Upper lobe of left lung (tissue), 6 donors: Measurements from ENCODE around the gene PLEKHM2. TPM values are rescaled to one million over a fixed set of nuclear protein-coding genes. Genes with fewer than 3 reads are reported as not detected.

Experiments
- ATAC-seq, 2 donors: fragments of 200-7000 bp; cut with Tn5 transposase; one replicate each; pipeline ENCODE4 v1.9.1; 2022; ENCODE audit warnings: mild to moderate bottlenecking in 2 of 2, moderate library complexity in 2 of 2; ENCODE audit not compliant: low FRiP score in 2 of 2
- DNase-seq, 2 donors: peaks; one replicate each; pipeline ENCODE4 v3.0.0-alpha.2; 2019 to 2020
- H3K27ac ChIP-seq, 4 donors: fragments of 200-600 bp; sonication (generic); one replicate each; pipeline ENCODE4 v1.5.1; 2016 to 2019
- H3K27me3 ChIP-seq, 4 donors: fragments of 200-600 bp; sonication (generic); one replicate each; pipeline ENCODE4 v1.5.1; 2017 to 2019
- H3K36me3 ChIP-seq, 4 donors: fragments of 200-600 bp; sonication (generic); one replicate each; pipeline ENCODE4 v1.5.1; 2016 to 2019
- H3K4me1 ChIP-seq, 4 donors: fragments of 200-600 bp; sonication (generic); one replicate each; pipeline ENCODE4 v1.5.1; 2018 to 2019
- H3K4me3 ChIP-seq, 4 donors: fragments of 200-600 bp; sonication (generic); one replicate each; pipeline ENCODE4 v1.5.1; 2017 to 2019; ENCODE audit warnings: mild to moderate bottlenecking in 2 of 4, moderate library complexity in 1 of 4
- H3K9me3 ChIP-seq, 4 donors: fragments of 200-600 bp; sonication (generic); one replicate each; pipeline ENCODE4 v1.5.1; 2018 to 2019
- CTCF ChIP-seq, 6 experiments: fragments of 450-650 bp in 4 of 6; fragments of 200-600 bp in 2 of 6; sonication (generic) in 2 of 6; IDR thresholded peaks; one replicate each; pipeline ENCODE4 v1.5.1; 2016 to 2019; ENCODE audit warnings: antibody characterized with exemption in 6 of 6
- EP300 ChIP-seq, 4 donors: sonication (generic); formaldehyde crosslinking; IDR thresholded peaks; one replicate each; pipeline ENCODE4 v1.5.1; 2017; ENCODE audit warnings: antibody characterized with exemption in 4 of 4, control low read depth in 2 of 4
- POLR2A ChIP-seq, 4 donors: fragments of 450-650 bp; IDR thresholded peaks; one replicate each; pipeline ENCODE4 v1.5.1; 2016 to 2017; ENCODE audit warnings: antibody characterized with exemption in 4 of 4, mild to moderate bottlenecking in 2 of 4
- POLR2AphosphoS5 ChIP-seq, 2 donors: sonication (generic); formaldehyde crosslinking; IDR thresholded peaks; one replicate each; pipeline ENCODE4 v1.5.1; 2017; ENCODE audit warnings: antibody characterized with exemption in 2 of 2
- WGBS, 2 donors: methylation state at CpG; one replicate each; pipeline ENCODE4 v1.1.5; 2017 to 2018; 5-methylcytosine and 5-hydroxymethylcytosine counted together
- total RNA-seq, 6 donors: library from RNA; depleted of rRNA in 4 of 6; stranded (reverse); fragments of >200 nt in 4 of 6; gene quantifications; one replicate each; pipeline versions ENCODE4 v1.1.0 to v1.2.1, GENCODE V29; 2016 to 2021
- donor health status: DM: no; HTN: no; CAD: no; lungs with moderate emphysema.
- donor health status: DM: no; HTN: yes; CAD: no; lungs with severe emphysema.

PLEKHM2 gene
- total RNA-seq, 6 donors from 2014 or later, result 50.3 to 120 (median 83.3) TPM

DNA sequence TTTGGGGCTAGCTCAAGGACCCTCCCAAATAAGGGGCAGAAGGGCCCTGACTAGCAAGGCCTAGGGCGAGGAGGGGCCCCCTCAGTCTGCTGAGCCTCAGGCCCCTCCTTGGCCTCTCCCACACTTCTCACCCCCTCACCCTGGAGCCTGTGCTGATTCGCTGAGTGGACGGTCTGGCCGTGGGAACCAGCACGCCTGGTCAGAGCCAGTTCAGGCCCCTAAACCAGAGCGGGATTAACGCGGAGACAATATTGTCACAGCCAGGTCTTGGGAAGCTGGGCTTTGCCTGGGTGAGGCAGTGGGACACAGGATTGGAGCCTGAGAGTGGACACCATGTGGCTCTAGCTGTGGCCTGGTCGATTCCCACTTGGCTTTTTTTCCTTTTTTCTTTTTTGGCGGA, 69.7 kb downstream of the PLEKHM2 start:
- Histone ChIP-seq H3K27me3 (peaks cover 0 to 14% (median 7%) of the 10 kb centered on the region in 4 donors), H3K4me1 (peaks cover 21 to 48% (median 44%) of the 10 kb centered on the region in 4 donors), H3K36me3 (no peaks in the 10 kb centered on the region), H3K9me3 (no peaks in the 10 kb centered on the region), H3K27ac (no peak overlapping the region), H3K4me3 (no peak overlapping the region)
- no peak for ATAC-seq
- WGBS, 2 donors, result 79 to 95% methylated on average over 3 to 10 of the region's 10 CpGs
- DNase-seq, result no peak
- no peak for TF ChIP-seq POLR2AphosphoS5 (IDR thresholded peaks at IDR 0.05)
- no peak for TF ChIP-seq EP300 (IDR thresholded peaks at IDR 0.05)
- TF ChIP-seq POLR2A (IDR thresholded peaks at IDR 0.05), result no peak
- no peak for TF ChIP-seq CTCF (IDR thresholded peaks at IDR 0.05)

GRCh38 chr1:15755021-15755645, 71.0 kb downstream of the PLEKHM2 start:
- Histone ChIP-seq H3K27ac (no peak overlapping the region), H3K36me3 (no peaks in the 10 kb centered on the region), H3K4me3 (no peak overlapping the region), H3K9me3 (no peaks in the 10 kb centered on the region), H3K4me1 (peaks cover 16 to 42% (median 39%) of the 10 kb centered on the region in 4 donors), H3K27me3 (peaks cover 0 to 22% (median 15%) of the 10 kb centered on the region in 4 donors)
- WGBS, 2 donors, result 84 to 94% methylated on average over 2 of the region's 2 CpGs
- DNase-seq (no peak), ATAC-seq (no peak)
- TF ChIP-seq EP300 (IDR thresholded peaks at IDR 0.05), result no peak
- TF ChIP-seq POLR2A (IDR thresholded peaks at IDR 0.05), result no peak
- no peak for TF ChIP-seq CTCF (IDR thresholded peaks at IDR 0.05)
- no peak for TF ChIP-seq POLR2AphosphoS5 (IDR thresholded peaks at IDR 0.05)

DNA sequence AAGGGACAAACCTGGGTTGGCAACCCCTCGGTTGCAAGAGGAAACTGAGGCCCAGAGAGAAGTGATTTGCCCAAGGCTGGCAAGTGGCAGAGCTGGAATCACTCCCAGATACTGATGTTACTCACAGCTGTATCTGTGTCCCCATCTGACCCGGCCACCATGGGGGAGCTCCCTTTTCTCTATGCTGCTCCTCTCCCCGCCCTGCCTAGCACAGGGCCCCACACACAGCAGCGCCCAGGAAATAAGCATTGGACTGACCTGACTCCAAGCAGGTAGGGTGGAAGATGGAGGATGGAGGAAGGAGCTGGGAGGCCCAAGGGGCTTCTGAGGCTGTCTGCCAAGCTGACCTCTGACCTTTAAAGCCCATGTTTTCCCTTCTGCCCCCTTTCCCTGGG, 71.5 kb downstream of the PLEKHM2 start:
- DNase-seq (no peak), ATAC-seq (no peak)
- Histone ChIP-seq H3K4me1 (peaks cover 16 to 38% (median 37%) of the 10 kb centered on the region in 4 donors), H3K9me3 (no peaks in the 10 kb centered on the region), H3K4me3 (no peak overlapping the region), H3K27ac (no peak overlapping the region), H3K36me3 (no peaks in the 10 kb centered on the region), H3K27me3 (peaks cover 0 to 22% (median 16%) of the 10 kb centered on the region in 4 donors)
- 80 to 83% methylated on average over 4 of the region's 4 CpGs for WGBS, 2 donors
- TF ChIP-seq CTCF (IDR thresholded peaks at IDR 0.05), result no peak
- TF ChIP-seq POLR2A (IDR thresholded peaks at IDR 0.05), result no peak
- TF ChIP-seq EP300 (IDR thresholded peaks at IDR 0.05), result no peak
- no peak for TF ChIP-seq POLR2AphosphoS5 (IDR thresholded peaks at IDR 0.05)

GRCh38 chr1:15756143-15757015, 72.3 kb downstream of the PLEKHM2 start:
- no peak overlapping the region for H3K4me3 ChIP-seq
- ATAC-seq (no peak), DNase-seq (peak in 1 of 2 donors; percentile 44)
- peak overlapping the region in 2 of 4 donors; percentile 17 to 27 for H3K27ac ChIP-seq
- peaks cover 0 to 22% (median 16%) of the 10 kb centered on the region in 4 donors for H3K27me3 ChIP-seq
- no peaks in the 10 kb centered on the region for H3K9me3 ChIP-seq
- 44 to 52% methylated on average over 18 to 21 of the region's 21 CpGs for WGBS, 2 donors
- no peak for TF ChIP-seq CTCF (IDR thresholded peaks at IDR 0.05)
- TF ChIP-seq POLR2A (IDR thresholded peaks at IDR 0.05), result no peak
- TF ChIP-seq EP300 (IDR thresholded peaks at IDR 0.05), result no peak
- peak in 1 of 2 donors; percentile 21 for TF ChIP-seq POLR2AphosphoS5 (IDR thresholded peaks at IDR 0.05)
- peaks cover 16 to 40% (median 37%) of the 10 kb centered on the region in 4 donors for H3K4me1 ChIP-seq
- no peaks in the 10 kb centered on the region for H3K36me3 ChIP-seq
